ENCODE measurements around the gene NKG7.

NKG7 gene

DNA sequence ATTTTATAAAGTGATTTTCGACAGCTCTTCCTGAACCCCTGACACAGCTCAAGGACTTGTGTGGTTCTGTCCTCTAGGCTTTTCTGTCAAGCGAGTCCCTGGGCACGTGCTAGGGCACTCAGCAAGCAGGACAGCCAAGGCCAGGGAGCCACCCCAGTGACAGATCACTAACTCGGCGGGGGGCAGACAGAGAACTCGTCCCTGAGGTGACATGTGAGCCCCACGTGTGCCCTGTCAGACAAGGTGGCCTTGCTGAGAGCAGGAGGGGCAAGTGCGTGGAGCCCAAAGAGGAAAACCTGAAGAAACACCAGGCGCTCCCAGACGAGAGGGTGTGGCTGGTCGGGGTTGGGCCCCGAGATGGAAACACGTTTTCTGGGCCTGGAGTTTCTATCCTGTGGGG lies 11.2 kb downstream of the NKG7 start:
- no peak for DNase-seq (ENCODE audit: low read depth)

DNA sequence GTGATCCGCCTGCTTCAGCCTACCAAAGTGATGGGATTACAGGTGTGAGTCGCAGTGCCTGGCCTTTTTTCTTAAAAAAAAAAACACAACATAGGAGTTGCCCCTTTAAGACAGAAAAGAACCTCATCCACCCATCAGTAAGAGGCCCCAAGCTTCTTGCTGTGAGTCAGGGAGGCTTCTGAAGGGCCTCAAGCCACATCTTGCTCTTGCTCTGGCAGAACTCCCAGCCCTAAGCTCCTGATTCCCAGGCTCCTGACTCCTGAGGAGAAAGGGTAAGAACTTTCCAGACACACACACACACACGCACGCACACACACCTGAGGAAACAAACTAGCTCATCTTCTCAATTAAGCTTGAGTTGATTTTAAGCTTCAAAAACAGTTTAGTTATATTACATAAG lies 13.2 kb downstream of the NKG7 start:
- no peak for DNase-seq (ENCODE audit: low read depth)

DNA sequence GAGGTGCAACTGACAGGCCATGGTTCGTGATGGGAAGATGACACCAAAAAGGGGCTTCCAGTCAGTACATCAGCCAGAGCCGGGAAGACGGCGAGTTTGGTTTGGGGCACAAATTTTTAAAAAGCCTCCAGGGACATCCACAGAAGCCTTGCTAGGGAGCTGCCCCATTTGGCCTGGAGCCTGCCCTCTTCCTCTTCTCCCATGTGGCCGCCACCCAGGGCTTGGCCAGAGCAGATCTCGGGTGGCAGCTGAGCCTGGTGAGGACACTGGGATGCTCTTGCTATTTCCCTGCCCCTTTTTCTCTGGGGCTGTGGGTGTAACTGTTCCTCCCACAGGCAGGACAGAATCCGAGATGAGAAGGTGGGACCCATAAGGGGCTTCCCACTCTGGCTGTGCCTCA lies 14.5 kb downstream of the NKG7 start:
- DNase-seq (ENCODE audit: low read depth): no peak

DNA sequence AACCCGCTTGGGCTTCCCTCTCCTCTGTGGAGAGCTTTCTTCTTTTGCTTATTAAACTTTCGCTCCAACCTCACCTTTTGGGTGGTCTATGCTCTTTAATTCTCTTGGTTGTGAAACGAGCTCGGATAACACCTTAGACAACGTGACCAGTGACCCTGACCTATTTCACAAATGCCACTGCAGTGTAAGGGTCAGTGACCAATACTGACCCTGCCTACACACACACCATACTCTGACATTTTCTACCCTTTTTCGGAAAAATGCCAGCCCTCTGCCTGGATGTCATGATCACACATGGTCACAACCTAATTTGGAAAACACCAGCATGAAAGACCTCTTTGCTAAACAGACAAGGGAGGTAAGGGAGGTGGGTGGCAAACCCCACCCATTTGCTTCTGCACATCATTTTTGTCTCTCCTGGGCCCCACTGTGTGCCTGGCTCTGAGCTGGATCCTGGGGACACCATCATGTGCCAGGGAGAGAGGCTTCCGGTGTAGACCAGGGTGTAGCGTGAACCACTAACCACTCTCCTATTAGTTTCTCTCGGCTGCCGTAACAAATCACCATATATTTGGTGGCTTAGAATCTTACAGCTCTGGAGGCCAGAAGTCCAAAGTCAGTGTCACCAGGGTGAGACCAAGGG lies 16.2 kb downstream of the NKG7 start:
- no peak for DNase-seq (ENCODE audit: low read depth)

DNA sequence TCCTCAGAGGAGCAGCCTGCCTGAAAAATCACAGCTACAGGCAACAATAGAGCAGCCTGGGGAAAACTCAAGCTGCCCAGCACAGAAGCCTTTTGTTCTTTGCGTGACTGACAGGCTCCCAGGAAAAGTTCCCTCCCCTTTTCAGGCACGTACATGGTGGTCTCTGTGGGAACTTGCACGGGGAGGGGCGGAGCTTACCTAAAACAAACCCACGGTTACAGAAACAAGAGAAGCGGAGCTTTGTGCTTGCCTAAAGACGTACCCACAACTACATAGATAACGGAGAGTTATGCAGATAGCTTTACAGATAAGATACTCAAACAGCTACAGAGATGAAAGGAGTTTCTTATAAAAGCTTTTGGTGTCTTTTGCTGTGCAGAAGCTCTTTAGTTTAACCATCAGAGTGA lies 17.7 kb downstream of the NKG7 start:
- no peak for DNase-seq (ENCODE audit: low read depth)

DNA sequence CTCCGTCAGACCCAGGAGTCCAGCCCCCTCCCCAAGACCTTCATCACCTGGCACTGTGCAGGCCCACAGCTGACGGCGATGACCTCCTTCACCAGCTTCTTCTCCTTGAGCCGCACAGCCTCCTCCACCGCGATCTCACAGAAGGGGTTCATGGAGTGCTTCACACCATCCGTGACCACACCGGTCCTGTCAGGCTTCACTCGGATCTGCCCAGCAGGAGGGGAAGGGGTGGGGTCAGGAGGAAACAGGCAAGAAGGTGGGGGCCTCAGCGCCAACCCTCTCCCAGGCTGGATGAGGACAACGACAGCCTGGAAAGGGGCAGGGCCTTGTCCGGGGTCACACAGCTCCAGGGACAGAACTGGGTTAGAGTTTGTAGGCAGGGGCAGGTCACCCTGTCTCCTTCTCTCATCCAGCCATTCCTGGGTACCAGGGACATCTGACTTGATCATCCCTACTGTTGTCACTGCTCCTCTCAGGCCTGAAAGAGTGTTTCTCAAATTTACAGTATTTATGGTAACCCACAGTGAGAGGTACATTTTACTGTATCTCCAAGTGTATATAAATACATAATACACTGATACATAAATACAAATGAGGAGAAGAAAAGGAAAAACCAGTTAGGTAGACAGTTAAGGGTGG lies 18.2 kb downstream of the NKG7 start:
- DNase-seq (ENCODE audit: low read depth): no peak

DNA sequence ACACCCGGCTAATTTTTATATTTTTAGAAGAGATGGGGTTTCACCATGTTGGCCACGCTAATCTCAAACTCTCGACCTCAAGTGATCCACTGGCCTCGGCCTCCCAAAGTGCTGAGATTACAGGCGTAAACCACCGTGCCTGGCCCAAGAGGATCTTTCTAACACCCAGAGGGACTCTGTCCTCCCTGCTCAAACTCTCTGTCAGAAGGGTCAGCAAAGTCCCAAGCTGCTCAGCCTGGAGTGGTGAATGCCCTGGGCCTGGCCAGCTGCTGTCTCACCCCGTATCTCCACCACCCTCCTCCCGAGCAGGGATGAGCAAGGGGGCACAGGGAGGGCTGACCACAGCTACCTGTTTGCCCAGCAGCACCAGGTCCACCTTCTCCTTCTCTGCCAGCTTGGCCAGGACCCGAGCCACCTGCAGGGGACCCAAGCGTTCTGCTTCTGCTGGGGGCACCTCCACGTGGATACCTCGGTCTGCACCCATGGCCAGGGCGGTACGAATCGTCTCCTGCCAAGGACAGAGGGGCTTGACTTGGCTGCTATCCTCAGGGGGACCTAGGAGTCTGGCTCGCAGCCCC lies 19.6 kb downstream of the NKG7 start:
- no peak for DNase-seq (ENCODE audit: low read depth)

DNA sequence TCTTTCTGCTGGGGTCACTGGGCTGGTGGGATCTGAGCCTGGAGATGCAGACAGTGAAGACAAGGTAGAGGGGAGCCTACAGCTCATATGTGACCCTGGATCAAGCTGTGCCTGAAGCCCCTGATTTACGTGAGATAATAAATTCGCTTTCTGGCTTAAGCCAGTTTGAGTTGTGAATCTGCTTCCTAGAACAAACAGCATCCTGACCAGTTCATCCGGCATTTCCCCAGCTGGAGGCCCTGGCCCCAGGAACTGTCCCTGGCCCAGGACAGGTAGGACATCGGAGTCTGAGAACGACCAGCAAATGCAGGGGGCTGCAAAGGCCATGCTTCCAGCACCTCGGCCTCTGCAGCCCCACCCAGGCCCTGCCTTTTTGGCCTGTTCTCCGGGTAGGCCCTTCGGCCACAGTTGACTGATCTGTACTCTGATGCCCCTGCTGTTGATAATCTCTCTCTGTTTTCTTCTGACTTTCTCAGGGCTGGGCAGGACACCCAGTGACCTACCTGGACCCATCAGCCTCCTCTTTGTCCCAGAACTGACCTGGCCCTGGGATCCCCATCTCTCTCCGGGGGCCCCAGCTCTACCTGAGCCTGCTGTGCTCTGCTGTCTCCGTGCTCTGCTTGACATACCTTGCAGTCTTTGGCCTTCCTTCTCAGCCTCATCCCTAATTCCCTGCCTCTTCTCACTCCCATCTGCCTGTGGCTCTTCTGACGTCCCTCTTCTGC lies 21.0 kb downstream of the NKG7 start:
- DNase-seq (ENCODE audit: low read depth): no peak

DNA sequence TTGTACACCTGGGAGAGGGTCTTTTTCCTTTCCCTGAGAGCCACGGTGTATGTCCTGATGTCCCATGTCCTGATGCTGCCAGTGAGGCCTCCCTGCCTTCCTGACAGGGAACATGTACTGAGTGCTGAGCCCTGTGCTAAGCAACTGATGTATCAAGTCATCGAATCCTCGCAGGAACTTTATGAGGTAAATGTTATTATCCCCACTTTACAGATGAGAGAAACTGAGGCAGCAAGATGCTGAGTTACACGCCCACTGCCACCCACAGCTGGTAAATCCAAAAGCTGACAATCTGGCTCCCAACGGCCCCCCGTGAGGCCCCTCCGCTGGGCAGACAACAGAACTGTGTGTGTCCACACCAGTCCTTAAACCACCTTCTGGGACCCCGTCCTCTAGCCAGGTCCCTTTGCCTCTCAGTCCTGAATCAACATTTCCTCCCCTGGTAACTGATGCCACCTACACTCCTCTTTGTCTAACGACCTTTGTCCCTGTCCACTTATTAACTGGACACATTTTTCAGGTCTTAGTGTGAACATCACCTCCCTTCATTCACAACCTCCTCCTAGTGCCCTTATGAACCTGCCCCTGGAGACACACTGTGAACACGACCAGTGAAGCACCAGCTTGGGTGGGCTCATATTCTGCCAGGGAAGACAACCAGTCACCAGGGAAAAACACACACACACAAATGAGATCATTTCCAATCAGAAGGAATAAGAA lies 25.1 kb downstream of the NKG7 start:
- DNase-seq (ENCODE audit: low read depth): no peak

DNA sequence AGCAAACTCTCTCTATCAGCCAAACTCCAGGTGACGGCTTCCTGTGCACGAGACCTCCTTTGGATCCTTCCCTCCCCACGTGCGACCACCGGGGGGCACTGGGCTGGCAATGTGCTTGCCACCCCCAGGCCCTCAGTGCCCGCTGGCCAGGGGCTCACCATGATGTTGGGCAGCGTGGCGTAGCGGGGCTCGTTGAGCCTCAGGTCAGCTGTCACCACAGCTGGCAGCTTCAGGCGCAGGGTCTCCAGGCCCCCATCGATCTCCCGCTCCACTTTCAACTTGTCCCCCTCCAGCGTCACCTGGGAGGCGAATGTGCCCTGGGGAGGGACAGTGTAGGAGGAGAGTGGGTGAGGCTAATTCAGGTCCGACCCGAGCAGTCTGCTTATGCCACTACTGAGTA lies 25.7 kb downstream of the NKG7 start:
- no peak for DNase-seq (ENCODE audit: low read depth)

DNA sequence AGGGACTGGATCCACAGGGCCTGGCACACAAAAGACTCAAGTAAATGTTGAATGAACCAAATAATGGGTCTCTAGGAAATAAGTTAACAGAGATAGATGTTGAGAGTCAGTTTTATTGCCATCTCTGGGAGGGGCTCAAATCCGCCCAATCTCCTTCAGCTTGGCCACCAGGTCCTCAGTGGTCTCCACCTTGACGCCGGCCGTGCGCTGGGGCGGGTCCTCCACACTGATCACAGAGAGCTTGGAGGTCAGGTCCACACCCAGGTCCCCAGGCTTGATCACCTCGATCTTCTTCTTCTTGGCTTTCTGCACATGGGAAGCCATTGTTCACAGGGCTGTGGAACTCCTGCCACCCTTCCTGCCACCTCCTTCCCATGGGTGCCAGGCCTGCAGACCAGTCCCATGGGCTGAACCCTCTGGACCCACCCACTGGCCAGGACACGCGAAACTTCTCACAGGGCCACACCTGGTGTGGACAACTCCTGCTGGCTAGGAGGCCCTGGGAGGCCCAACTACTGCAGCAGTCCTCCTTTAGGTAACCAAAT lies 27.3 kb downstream of the NKG7 start:
- DNase-seq (ENCODE audit: low read depth): no peak

DNA sequence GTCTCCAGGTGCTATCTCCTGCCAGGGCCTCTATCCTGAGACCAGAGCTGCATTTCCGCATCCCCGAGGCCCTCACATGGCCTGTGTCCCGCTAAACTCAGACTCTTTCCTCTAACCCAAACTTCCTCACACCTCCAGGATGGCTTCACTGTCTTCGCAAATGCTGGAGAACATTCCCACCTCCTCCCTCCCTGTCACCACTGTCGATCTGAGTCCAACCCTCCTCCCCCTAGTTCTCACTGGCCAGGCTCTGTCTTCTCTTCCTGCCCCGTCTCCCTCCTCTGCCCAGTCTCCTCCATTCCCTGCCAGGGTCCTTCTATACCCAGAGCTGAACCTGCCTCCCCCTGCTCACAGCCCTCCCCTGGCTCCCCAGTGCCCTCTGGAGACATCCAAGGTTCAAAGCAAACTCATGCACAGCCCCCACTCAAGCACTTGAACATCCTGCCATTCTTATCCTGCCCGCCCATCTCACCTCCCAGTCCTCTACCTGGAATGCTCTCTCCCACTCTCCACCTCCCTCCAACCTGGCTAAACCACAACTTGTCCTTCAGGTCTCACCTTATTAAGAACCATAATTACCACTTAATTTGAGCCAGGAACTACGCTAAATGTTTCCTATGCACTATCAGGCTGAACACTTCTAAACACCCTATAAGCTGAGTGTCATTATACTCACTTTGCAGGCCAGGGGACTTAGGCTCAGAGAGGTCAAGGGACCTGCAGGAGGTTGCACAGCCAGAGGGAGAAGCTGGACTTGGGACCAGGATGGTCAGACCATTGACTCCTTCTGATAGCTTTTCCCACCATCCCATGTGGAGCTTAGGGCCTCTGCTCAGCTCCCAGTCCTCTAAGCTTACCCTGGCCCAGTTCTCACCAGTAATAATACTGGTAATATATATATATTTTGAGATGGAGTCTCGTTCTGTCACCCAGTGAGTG lies 29.6 kb downstream of the NKG7 start:
- DNase-seq (ENCODE audit: low read depth): no peak

DNA sequence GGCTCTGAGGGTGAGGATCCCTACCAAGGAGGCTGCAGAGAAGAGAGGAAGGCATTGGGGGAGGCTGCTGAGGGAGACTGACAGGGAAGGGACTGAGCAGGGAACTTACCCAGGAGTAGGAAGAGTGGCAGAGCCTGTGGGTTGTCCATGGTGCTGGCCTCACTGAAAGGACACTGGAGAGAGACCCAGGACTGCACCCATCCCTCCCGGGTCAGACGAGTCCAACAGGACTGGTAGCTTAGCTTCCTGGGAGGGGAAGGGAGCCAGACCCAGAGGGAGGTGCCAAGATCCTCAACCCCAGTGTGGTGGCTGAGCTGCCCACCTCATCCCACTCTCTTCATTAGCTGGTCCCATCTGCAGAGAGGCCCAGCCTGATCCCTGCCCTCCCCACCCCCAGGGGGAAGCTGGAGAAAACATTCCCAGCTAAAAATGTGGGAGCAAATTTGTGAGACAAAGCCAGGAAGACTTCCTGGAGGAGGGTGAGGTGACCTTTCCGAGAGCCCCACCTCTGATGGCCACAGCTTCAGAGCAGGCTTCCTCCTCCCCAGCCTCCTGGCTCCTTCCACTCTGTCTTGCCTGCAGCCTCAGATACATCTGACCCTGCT lies 30.4 kb downstream of the NKG7 start, which contains the start of gene VSIG10L:
VSIG10L (minus strand) TSS at position 164 of the 605 bp plus-strand sequence; CDS start at position 149, 15 bp downstream.
- DNase-seq (ENCODE audit: low read depth): no peak

DNA sequence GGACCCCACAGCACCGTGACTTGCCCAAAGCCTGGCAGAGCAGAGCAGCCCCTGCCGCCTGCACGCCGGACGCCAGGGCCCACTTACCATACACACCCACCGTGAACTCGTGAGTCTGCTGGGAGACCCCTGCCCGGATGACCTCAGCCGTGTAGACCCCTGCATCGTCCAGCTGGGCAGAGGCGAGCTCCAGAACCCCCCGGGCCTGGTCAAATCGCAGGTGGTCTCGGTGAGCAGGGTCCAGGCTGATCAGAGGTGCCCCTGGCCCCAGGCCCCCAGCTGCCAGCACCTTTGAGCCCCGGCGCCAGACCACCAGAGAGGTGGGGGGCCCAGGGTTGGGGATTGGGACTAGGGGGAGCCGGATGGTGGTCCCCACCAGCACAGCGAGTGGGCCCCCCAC lies 31.4 kb downstream of the NKG7 start:
- DNase-seq (ENCODE audit: low read depth): no peak

DNA sequence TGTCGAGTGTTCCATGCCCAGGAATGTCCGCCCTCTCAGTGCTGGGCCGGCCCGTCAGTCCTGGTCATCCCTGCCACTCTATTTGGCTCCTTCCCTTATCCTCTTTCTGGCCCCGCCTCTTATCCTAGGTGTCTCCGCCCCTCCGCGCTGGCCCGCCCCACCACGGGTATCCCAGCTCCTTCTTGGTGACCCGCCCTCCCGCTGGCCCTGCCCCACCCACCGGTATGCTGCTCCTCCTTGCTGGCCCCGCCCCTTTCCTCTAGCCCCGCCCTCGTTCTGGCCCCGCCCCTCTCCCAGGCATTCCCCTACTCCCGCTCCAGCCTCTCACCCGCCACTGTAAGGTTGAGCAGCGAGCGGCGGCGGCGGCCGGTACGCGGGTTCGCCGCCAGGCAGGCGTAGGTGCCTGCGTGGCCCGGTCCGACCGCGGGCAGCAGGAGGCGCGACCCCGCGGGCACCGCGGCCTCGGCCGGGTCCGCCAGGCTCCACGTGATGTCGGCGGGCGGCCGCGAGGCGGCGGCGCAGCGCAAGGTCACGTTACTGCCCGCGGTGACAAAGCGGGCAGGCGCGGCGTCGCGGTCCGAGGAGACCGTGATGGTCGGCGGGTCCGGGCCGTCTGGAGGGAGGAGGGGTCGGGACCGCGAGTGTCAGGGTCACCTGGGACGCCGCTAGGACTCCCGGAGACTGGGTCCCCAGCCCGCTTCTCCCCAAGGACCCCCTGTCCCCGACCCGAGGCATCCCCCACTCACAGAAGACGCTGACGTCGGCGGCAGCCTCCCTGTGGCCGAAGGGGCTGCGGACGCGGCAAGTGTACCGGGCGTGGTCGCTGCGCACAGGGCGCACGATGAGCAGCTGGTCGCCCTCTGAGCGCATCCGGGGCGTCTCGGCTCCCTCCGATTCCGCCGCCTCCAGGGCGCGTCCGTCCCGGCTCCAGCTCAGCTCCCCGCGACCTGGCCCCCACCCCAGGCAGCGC lies 32.5 kb downstream of the NKG7 start:
- DNase-seq (ENCODE audit: low read depth): peak; percentile 84

DNA sequence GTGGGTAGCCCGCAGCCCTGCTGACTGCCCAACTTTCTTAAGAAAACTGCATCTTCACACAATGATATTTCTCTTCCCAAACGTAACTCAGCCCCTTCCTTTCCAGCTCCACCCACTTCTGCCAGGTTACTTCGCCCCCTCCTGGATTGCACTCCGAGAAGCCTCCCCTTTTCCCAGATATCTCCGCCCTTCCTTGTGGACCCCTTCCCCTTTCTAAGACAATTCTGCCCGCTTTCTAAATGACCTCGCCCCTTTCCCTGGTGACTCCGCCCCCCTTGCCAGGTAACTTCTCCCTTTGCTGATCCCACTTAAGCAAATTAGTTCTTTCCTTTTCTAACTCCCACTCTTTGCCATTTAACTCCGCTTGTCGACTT lies 33.2 kb downstream of the NKG7 start:
- DNase-seq (ENCODE audit: low read depth): no peak

DNA sequence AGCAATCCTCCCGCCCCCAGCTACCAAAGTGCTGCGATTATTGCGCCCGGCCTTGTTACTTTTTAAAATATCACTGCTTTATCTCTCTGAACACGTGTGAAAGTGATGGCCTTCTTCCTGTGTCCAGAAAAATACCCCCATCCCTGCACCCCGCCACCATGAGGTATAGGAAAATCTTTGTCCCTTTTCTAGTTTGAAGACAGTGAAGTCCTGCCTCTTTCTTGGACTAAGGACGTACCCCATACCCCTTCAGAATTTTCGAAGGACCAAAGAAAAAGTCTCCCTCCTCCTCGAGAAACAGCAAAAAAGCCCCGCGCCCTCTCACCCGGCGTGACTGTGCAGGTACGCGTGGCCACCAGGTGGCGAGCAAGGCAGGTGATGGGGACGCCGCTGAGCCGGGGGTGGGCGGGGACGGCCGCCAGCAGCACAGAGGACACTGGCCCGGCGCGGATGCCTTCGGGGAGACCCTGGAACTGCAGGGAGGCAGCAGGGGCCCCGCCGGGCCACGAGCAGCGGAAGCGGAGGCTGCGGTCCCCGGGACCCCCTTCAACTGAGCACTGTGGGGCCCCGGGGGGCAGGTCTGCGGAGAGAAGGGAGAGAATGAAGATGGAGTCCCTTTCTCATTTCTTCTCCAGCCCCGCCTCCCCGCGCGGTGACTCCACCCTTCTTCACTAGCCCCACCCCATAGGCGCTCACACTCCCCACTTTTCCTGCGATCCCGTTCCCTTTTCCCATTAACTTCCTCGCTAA lies 33.7 kb downstream of the NKG7 start:
- DNase-seq (ENCODE audit: low read depth): peak; percentile 72

DNA sequence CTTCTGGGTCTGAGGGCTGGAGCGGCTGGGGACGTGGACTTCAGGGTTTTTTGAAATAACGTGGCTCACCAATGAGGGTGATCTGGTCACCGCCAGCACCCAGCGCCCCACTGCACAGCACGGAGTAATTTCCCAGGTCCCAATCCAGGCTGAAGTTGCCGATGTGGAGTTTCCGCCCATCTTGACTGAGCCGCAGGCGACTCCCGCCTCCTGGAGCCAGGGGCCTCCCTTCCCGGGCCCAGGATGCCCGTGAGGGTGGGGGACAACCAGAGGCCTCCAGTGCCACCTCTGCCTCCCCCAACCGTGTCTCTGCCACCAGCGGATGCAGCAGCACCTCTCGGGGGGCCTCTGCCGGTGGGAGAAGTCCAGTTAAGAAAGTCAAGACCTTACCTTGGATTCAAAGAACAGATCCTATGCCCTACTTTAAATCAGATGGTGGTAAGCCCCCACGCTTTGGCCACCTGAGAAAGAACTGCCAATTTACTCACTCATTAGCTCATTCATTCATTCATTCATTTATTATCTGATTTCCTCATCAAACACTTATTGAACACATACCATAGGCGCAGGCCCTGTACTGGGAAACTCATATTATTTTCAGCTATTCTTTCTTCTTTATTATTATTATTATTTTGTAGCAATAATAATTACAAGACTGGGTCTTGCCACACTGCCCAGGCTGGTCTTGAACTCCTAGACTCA lies 34.4 kb downstream of the NKG7 start:
- no peak for DNase-seq (ENCODE audit: low read depth)

All from stimulated activated CD8-positive, alpha-beta memory T cell treated with anti-CD3 and anti-CD28 coated beads, Interleukin-15, amount 100 ng/mL, for 1 hour (primary cell).